Ovary (tissue), 9 donors: ENCODE data around the gene SLC11A2. TPM values are rescaled to one million over a fixed set of nuclear protein-coding genes. Genes with fewer than 3 reads are reported as not detected.

Experiments used
- DNase-seq, 5 donors: peaks; one replicate each; pipeline ENCODE4 v3.0.0-alpha.2; 2019 to 2020
- H3K27ac ChIP-seq, 2 donors: fragments of 200-600 bp; one replicate each; pipeline versions ENCODE4 v1.5.1 to v1.8.0; 2019 to 2022
- H3K27me3 ChIP-seq: fragments of 200-600 bp; one replicate; pipeline ENCODE4 v1.8.0; 2022
- H3K36me3 ChIP-seq: fragments of 200-600 bp; sonication (generic); one replicate; pipeline ENCODE4 v1.5.1; 2019
- H3K4me1 ChIP-seq: one replicate; pipeline ENCODE4 v1.8.1; 2013; ENCODE audit warnings: mild to moderate bottlenecking, moderate library complexity; ENCODE audit not compliant: insufficient read depth
- H3K4me3 ChIP-seq: fragments of 200-600 bp; sonication (generic); one replicate; pipeline ENCODE4 v1.5.1; 2017
- H3K9me3 ChIP-seq, 2 donors: fragments of 200-600 bp in 1 of 2; sonication (generic) in 1 of 2; one replicate each; pipeline versions ENCODE4 v1.5.1 to v1.8.1; 2013 to 2019; ENCODE audit warnings: mild to moderate bottlenecking in 1 of 2, moderate library complexity in 1 of 2
- EP300 ChIP-seq: sonication (generic); formaldehyde crosslinking; IDR thresholded peaks from one replicate; pipeline ENCODE4 v1.6.1; 2017; ENCODE audit warnings: antibody characterized with exemption
- POLR2A ChIP-seq: fragments of 450-650 bp; IDR thresholded peaks from one replicate; pipeline ENCODE4 v1.6.1; 2017; ENCODE audit warnings: antibody characterized with exemption, mild to moderate bottlenecking, moderate library complexity
- WGBS, 3 donors: extraction: QIAGEN DNeasy Blood & Tissue Kit in 1 of 3; methylation state at CpG; one replicate each; pipeline versions ENCODE4 v1.1.5 to v1.1.7; 2013 to 2017; 5-methylcytosine and 5-hydroxymethylcytosine counted together
- intact Hi-C, 4 donors: fragments of 100-400 bp; cut with DNase I; formaldehyde crosslinking; loops; one replicate each; pipeline versions ENCODE4 v1.11.0 to v1.15.1; 2022 to 2023
- polyA plus RNA-seq, 2 donors: library from polyadenylated mRNA; stranded (reverse); fragments of 200-250 nt in 1 of 2; fragments of 350-450 nt in 1 of 2; fragmentation: Illumina TruSeq in 1 of 2; extraction: RNeasy Lipid Tissue Mini Kit (QIAGEN cat#74804) in 1 of 2; gene quantifications; one replicate each; pipeline ENCODE4 v1.2.3, GENCODE V29; 2013 to 2014
- total RNA-seq, 7 donors: library from RNA; depleted of rRNA in 2 of 7; stranded (reverse); fragments of >200 nt in 2 of 7; fragmentation: NEBNext Ultra II Directional in 3 of 7; extraction: Animal tissue kit (Norgen Biotek cat#: 25700) in 3 of 7; gene quantifications; one replicate each; pipeline versions ENCODE4 v1.1.0 to v1.2.4, GENCODE V29; 2016 to 2023
- TF ChIP-seq, protein P1 (sequence below), 3 donors: fragments of 450-650 bp in 2 of 3; fragments of 200-600 bp in 1 of 3; IDR thresholded peaks; one replicate each; pipeline versions ENCODE4 v1.5.1 to v1.8.0; 2016 to 2022; ENCODE audit warnings: antibody characterized with exemption in 3 of 3, mild to moderate bottlenecking in 1 of 3
- donor health status: DM: no; HTN: no; CAD: no; lungs with moderate emphysema.
- donor health status: DM: no; HTN: no; CAD: no.
- donor health status: Bipolar disorder and iron deficiency.
- donor health status: DM: yes; HTN: yes; CAD: no.
- donor health status: DM: no; HTN: no; CAD: no.
- donor health status: DM: yes; HTN: yes; CAD: no.

SLC11A2 gene
- total and polyA plus RNA-seq, 9 donors: 13.6 to 48.8 (median 38.7) TPM

DNA sequence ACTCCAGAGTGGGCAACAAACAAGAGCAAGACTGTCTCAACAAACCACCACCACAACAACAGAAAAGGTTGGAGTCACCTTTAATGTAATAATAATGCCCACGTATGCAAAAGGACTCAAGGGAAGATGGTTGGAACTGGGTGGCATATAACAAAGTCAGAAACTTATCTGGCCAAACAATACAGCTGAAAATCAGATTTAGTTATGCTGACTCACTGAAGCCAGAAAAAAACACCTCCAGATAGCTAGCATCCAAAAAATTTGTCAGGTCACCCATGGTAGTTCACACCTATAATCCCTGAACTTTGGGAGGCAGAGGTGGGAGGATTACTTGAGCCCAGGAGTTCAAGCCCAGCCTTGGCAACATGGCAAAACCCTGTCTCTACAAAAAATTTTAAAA lies 24.4 kb downstream of the SLC11A2 start:
- DNase-seq: no peak
- Histone ChIP-seq H3K27me3 (no peaks in the 10 kb centered on the region), H3K4me1 (no peaks in the 10 kb centered on the region), H3K27ac (no peak overlapping the region), H3K36me3 (no peaks in the 10 kb centered on the region), H3K4me3 (no peak overlapping the region), H3K9me3 (no peaks in the 10 kb centered on the region)
- TF ChIP-seq POLR2A: no peak
- TF ChIP-seq, protein P1, sequence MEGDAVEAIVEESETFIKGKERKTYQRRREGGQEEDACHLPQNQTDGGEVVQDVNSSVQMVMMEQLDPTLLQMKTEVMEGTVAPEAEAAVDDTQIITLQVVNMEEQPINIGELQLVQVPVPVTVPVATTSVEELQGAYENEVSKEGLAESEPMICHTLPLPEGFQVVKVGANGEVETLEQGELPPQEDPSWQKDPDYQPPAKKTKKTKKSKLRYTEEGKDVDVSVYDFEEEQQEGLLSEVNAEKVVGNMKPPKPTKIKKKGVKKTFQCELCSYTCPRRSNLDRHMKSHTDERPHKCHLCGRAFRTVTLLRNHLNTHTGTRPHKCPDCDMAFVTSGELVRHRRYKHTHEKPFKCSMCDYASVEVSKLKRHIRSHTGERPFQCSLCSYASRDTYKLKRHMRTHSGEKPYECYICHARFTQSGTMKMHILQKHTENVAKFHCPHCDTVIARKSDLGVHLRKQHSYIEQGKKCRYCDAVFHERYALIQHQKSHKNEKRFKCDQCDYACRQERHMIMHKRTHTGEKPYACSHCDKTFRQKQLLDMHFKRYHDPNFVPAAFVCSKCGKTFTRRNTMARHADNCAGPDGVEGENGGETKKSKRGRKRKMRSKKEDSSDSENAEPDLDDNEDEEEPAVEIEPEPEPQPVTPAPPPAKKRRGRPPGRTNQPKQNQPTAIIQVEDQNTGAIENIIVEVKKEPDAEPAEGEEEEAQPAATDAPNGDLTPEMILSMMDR (IDR thresholded peaks at IDR 0.05): no peak
- no peak for TF ChIP-seq EP300
- intact Hi-C loops: no loop called here
- 89 to 94% (median 91%) methylated on average over 1 of the region's 1 CpG for WGBS, 3 donors

DNA sequence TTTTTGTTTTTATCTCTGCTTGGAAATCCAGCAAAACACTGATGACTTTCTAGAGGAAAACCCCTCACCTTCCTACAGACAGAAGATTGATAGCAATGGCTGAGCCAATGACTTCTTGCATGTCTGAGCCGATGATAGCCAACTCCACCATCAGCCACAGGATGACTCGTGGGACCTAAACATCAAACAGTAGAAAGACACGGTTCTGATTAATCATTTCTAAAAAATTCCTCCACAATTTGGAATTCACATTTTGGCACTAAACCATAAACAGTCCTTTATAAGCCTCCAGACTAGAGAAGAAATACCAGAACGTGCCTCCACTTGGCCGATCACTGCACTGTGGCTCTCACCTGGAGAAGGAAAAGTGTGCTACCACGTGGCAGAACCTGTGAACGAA lies 25.9 kb downstream of the SLC11A2 start:
- H3K36me3 ChIP-seq: no peaks in the 10 kb centered on the region
- TF ChIP-seq POLR2A: no peak
- TF ChIP-seq, protein P1 (IDR thresholded peaks at IDR 0.05): no peak
- TF ChIP-seq EP300: no peak
- WGBS, 3 donors: 64 to 71% (median 68%) methylated on average over 7 of the region's 7 CpGs

DNA sequence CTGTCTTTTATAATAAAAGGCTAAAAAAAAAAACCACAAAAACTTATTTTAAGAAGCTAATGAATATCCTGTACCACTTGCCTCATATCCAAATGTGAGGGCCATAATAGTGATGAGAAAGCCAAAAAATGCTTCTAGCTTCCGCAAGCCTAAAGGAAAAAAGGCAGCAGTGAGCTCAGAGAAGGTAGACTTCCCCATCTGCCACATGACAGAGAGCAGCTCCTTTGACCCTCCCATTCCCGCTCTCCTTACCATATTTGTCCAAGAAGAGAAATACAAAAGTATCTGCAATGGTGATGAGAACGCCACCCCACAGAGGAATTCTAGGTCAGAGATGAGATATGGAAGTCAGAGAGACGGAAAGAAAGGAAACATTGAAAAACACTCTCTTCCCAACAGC lies 27.1 kb downstream of the SLC11A2 start:
- no peaks in the 10 kb centered on the region for H3K27me3 ChIP-seq
- intact Hi-C loops: no loop called here
- DNase-seq: no peak
- WGBS, 3 donors: 61 to 84% (median 73%) methylated on average over 4 of the region's 4 CpGs
- no peaks in the 10 kb centered on the region for H3K36me3 ChIP-seq
- H3K27ac ChIP-seq: no peak overlapping the region
- H3K4me3 ChIP-seq: no peak overlapping the region
- H3K9me3 ChIP-seq: no peaks in the 10 kb centered on the region
- H3K4me1 ChIP-seq: no peaks in the 10 kb centered on the region
- TF ChIP-seq EP300: no peak
- TF ChIP-seq, protein P1 (IDR thresholded peaks at IDR 0.05): no peak
- TF ChIP-seq POLR2A: no peak

More for the DNA sequence above, 25.9 kb downstream of the SLC11A2 start:
- Histone ChIP-seq H3K9me3 (no peaks in the 10 kb centered on the region), H3K27ac (no peak overlapping the region), H3K4me3 (no peak overlapping the region), H3K4me1 (no peaks in the 10 kb centered on the region), H3K27me3 (no peaks in the 10 kb centered on the region)
- intact Hi-C loops: no loop called here
- DNase-seq: no peak

- no peaks in the 10 kb centered on the region for H3K36me3 ChIP-seq
Measured at GRCh38 chr12:50992819-50993218, 33.4 kb downstream of the SLC11A2 start.

More at GRCh38 chr12:50992819-50993218, 33.4 kb downstream of the SLC11A2 start:
- H3K27me3 ChIP-seq: no peaks in the 10 kb centered on the region
- TF ChIP-seq, protein P1 (IDR thresholded peaks at IDR 0.05): no peak
- TF ChIP-seq EP300 (no peak), POLR2A (no peak)
- intact Hi-C loops: no loop called here
- DNase-seq: no peak
- H3K4me1 ChIP-seq: no peaks in the 10 kb centered on the region
- H3K9me3 ChIP-seq: no peaks in the 10 kb centered on the region
- WGBS, 3 donors: 20 to 30% (median 27%) methylated on average over 2 of the region's 2 CpGs
- no peak overlapping the region for H3K27ac ChIP-seq
- H3K4me3 ChIP-seq: no peak overlapping the region
